ENCODE results near the gene POLR3F. TPM values are rescaled to one million over a fixed set of nuclear protein-coding genes. Genes with fewer than 3 reads are reported as not detected.

POLR3F gene
- total and polyA plus RNA-seq, 4 donors, result 2.5 to 9.8 (median 3.2) TPM

- no peak for TF ChIP-seq CTCF (IDR thresholded peaks at IDR 0.05; ENCODE audit: low read depth, low read length, missing input control)
These were observed 61.9 kb downstream of the POLR3F start (continued) for GRCh38 chr20:18529041-18529440.

- TF ChIP-seq JUND (IDR thresholded peaks at IDR 0.05) (no peak), ZBTB33 (IDR thresholded peaks at IDR 0.05) (no peak), YY1 (IDR thresholded peaks at IDR 0.05) (no peak), HNF4A (conservative IDR thresholded peaks at IDR 0.05) (no peak)
- H3K36me3 ChIP-seq (ENCODE audit: control insufficient read depth in 4 of 4, insufficient read depth in 3 of 4, low read depth in 1 of 4, low read length in 3 of 4), result peaks cover 20 to 71% (median 54%) of the 10 kb centered on the region in 4 donors
- no peak overlapping the region for H3K27ac ChIP-seq (ENCODE audit: low read depth in 1 of 2, low read length in 2 of 2)
These were observed 65.4 kb downstream of the POLR3F start for GRCh38 chr20:18532626-18533025.

GRCh38 chr20:18533491-18533890, 66.3 kb downstream of the POLR3F start:
- TF ChIP-seq FOXA2 (IDR thresholded peaks at IDR 0.05) (no peak), HNF4A (conservative IDR thresholded peaks at IDR 0.05) (peak in 1 of 2 donors; percentile 34), YY1 (IDR thresholded peaks at IDR 0.05) (no peak)

More at GRCh38 chr20:18532626-18533025, 65.4 kb downstream of the POLR3F start:
- H3K4me3 ChIP-seq (ENCODE audit: low read depth in 1 of 3, low read length in 3 of 3), result no peak overlapping the region
- no peaks in the 10 kb centered on the region for H3K9me3 ChIP-seq (ENCODE audit: control insufficient read depth in 4 of 4, low read length in 3 of 4)
- DNase-seq (ENCODE audit: low spot score), result no peak
- no peak overlapping the region for H3K9ac ChIP-seq (ENCODE audit: low read depth in 1 of 2, low read length in 2 of 2)
- WGBS, result 96% methylated on average over 6 of the region's 6 CpGs
- no peaks in the 10 kb centered on the region for H3K27me3 ChIP-seq (ENCODE audit: control insufficient read depth in 4 of 4, insufficient read depth in 4 of 4, low read length in 3 of 4)
- peaks cover 0 to 20% (median 14%) of the 10 kb centered on the region in 4 donors for H3K4me1 ChIP-seq (ENCODE audit: control insufficient read depth in 4 of 4, insufficient read depth in 4 of 4, low read length in 3 of 4)

GRCh38 chr20:18533978-18534644, 66.9 kb downstream of the POLR3F start:
- Histone ChIP-seq H3K27ac (ENCODE audit: low read depth in 1 of 2, low read length in 2 of 2) (no peak overlapping the region), H3K4me1 (ENCODE audit: control insufficient read depth in 4 of 4, insufficient read depth in 4 of 4, low read length in 3 of 4) (peaks cover 0 to 20% (median 14%) of the 10 kb centered on the region in 4 donors), H3K4me3 (ENCODE audit: low read depth in 1 of 3, low read length in 3 of 3) (no peak overlapping the region), H3K9ac (ENCODE audit: low read depth in 1 of 2, low read length in 2 of 2) (no peak overlapping the region), H3K9me3 (ENCODE audit: control insufficient read depth in 4 of 4, low read length in 3 of 4) (no peaks in the 10 kb centered on the region), H3K27me3 (ENCODE audit: control insufficient read depth in 4 of 4, insufficient read depth in 4 of 4, low read length in 3 of 4) (no peaks in the 10 kb centered on the region), H3K36me3 (ENCODE audit: control insufficient read depth in 4 of 4, insufficient read depth in 3 of 4, low read depth in 1 of 4, low read length in 3 of 4) (peaks cover 14 to 61% (median 42%) of the 10 kb centered on the region in 4 donors)
- no peak for DNase-seq (ENCODE audit: low spot score)
- 44% methylated on average over 6 of the region's 6 CpGs for WGBS
- TF ChIP-seq FOXA2 (IDR thresholded peaks at IDR 0.05) (peak; percentile 98), YY1 (IDR thresholded peaks at IDR 0.05) (peak; percentile 80), CTCF (IDR thresholded peaks at IDR 0.05; ENCODE audit: low read depth, low read length, missing input control) (no peak), NR2F2 (IDR thresholded peaks at IDR 0.05) (no peak), REST (IDR thresholded peaks at IDR 0.05) (peak; percentile 96), RAD21 (IDR thresholded peaks at IDR 0.05) (peak in 1 of 2 donors; percentile 43), HNF4A (conservative IDR thresholded peaks at IDR 0.05) (peak; percentile 58 to 73), GABPA (IDR thresholded peaks at IDR 0.05 in 1 of 2, conservative IDR thresholded peaks at IDR 0.05 in 1 of 2) (peak in 1 of 2 donors; percentile 59), SP1 (IDR thresholded peaks at IDR 0.05) (peak; percentile 94), RXRA (IDR thresholded peaks at IDR 0.05) (peak; percentile 90 to 91), HNF4G (IDR thresholded peaks at IDR 0.05) (no peak)

More at GRCh38 chr20:18533491-18533890, 66.3 kb downstream of the POLR3F start:
- Histone ChIP-seq H3K4me1 (ENCODE audit: control insufficient read depth in 4 of 4, insufficient read depth in 4 of 4, low read length in 3 of 4) (peaks cover 0 to 20% (median 14%) of the 10 kb centered on the region in 4 donors), H3K9me3 (ENCODE audit: control insufficient read depth in 4 of 4, low read length in 3 of 4) (no peaks in the 10 kb centered on the region), H3K36me3 (ENCODE audit: control insufficient read depth in 4 of 4, insufficient read depth in 3 of 4, low read depth in 1 of 4, low read length in 3 of 4) (peaks cover 14 to 67% (median 46%) of the 10 kb centered on the region in 4 donors), H3K27me3 (ENCODE audit: control insufficient read depth in 4 of 4, insufficient read depth in 4 of 4, low read length in 3 of 4) (no peaks in the 10 kb centered on the region), H3K4me3 (ENCODE audit: low read depth in 1 of 3, low read length in 3 of 3) (no peak overlapping the region), H3K27ac (ENCODE audit: low read depth in 1 of 2, low read length in 2 of 2) (no peak overlapping the region), H3K9ac (ENCODE audit: low read depth in 1 of 2, low read length in 2 of 2) (no peak overlapping the region)
- 29% methylated on average over 1 of the region's 1 CpG for WGBS
- DNase-seq (ENCODE audit: low spot score), result no peak

Measured in liver (tissue), 9 donors.